Tibial nerve (tissue), 4 donors: ENCODE results near the gene SRGAP3. TPM values are rescaled to one million over a fixed set of nuclear protein-coding genes. Genes with fewer than 3 reads are reported as not detected.

ENCODE experiments used
- DNase-seq, 2 donors: peaks; one replicate each; pipeline ENCODE4 v3.0.0-alpha.2; 2019; ENCODE audit warnings: low spot score in 2 of 2
- H3K27ac ChIP-seq, 4 donors: fragments of 200-600 bp; sonication (generic) in 3 of 4; one replicate each; pipeline ENCODE4 v1.5.1; 2017 to 2019; ENCODE audit warnings: mild to moderate bottlenecking in 1 of 4
- H3K27me3 ChIP-seq, 2 donors: fragments of 200-600 bp; sonication (generic) in 1 of 2; one replicate each; pipeline versions ENCODE4 v1.5.1 to v1.6.0; 2017 to 2019
- H3K36me3 ChIP-seq, 3 donors: fragments of 200-600 bp; sonication (generic); one replicate each; pipeline ENCODE4 v1.5.1; 2018 to 2019
- H3K4me1 ChIP-seq, 4 donors: fragments of 200-600 bp; sonication (generic) in 3 of 4; one replicate each; pipeline ENCODE4 v1.5.1; 2017 to 2019
- H3K4me3 ChIP-seq, 4 donors: fragments of 200-600 bp; sonication (generic) in 3 of 4; one replicate each; pipeline ENCODE4 v1.5.1; 2017 to 2019; ENCODE audit warnings: mild to moderate bottlenecking in 1 of 4, moderate library complexity in 1 of 4
- H3K9me3 ChIP-seq, 4 donors: fragments of 200-600 bp; sonication (generic) in 3 of 4; one replicate each; pipeline ENCODE4 v1.5.1; 2017 to 2019
- CTCF ChIP-seq, 5 experiments: fragments of 200-600 bp in 3 of 5; fragments of 450-650 bp in 2 of 5; sonication (generic) in 3 of 5; IDR thresholded peaks; one replicate each; pipeline ENCODE4 v1.5.1; 2016 to 2019; ENCODE audit warnings: antibody characterized with exemption in 5 of 5, mild to moderate bottlenecking in 3 of 5, moderate library complexity in 2 of 5
- EP300 ChIP-seq, 2 donors: sonication (generic); formaldehyde crosslinking; IDR thresholded peaks; one replicate each; pipeline ENCODE4 v1.6.1; 2017; ENCODE audit warnings: antibody characterized with exemption in 2 of 2, mild to moderate bottlenecking in 1 of 2
- POLR2A ChIP-seq, 2 donors: fragments of 450-650 bp; IDR thresholded peaks; one replicate each; pipeline ENCODE4 v1.6.1; 2017; ENCODE audit warnings: antibody characterized with exemption in 2 of 2, mild to moderate bottlenecking in 2 of 2, moderate library complexity in 2 of 2
- WGBS, 2 donors: methylation state at CpG; one replicate each; pipeline ENCODE4 v1.1.5; 2018; 5-methylcytosine and 5-hydroxymethylcytosine counted together
- total RNA-seq, 4 donors: library from RNA; depleted of rRNA; stranded (reverse); fragments of >200 nt; gene quantifications; one replicate each; pipeline ENCODE4 v1.1.0, GENCODE V29; 2016

SRGAP3 gene
- total RNA-seq, 4 donors from 2014 or later: 11.7 to 18.0 (median 15.1) TPM

GRCh38 chr3:9116336-9116735 is 133.1 kb downstream of the SRGAP3 start:
- peaks cover 0 to 8% (median 0%) of the 10 kb centered on the region in 4 donors for H3K4me1 ChIP-seq
- 81% methylated on average over 3 of the region's 3 CpGs for WGBS, 2 donors
- no peak overlapping the region for H3K27ac ChIP-seq
- DNase-seq: no peak
- H3K27me3 ChIP-seq: no peaks in the 10 kb centered on the region
- H3K9me3 ChIP-seq: no peaks in the 10 kb centered on the region
- H3K4me3 ChIP-seq: no peak overlapping the region
- H3K36me3 ChIP-seq: peaks cover 0 to 21% (median 0%) of the 10 kb centered on the region in 3 donors
- TF ChIP-seq EP300 (IDR thresholded peaks at IDR 0.05) (no peak), CTCF (IDR thresholded peaks at IDR 0.05) (no peak), POLR2A (IDR thresholded peaks at IDR 0.05) (no peak)

DNA sequence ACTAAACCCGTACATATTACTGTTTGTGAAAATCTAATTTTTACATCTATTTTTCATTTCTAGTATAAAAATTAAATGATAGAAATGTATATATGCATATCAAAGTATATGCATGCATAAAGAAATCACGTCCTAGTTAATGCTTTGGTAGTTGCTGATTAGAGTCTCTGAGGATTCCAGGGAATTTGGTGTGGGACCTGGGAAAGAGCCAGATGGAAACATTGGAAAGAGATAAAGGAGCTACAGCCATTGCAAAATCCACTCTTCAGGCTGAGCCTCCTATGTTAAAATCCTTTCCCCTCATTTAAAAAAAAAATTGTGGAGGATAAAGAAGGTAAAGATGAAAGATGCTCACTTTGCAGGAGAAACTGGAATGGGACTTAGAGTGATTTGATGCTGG is 134.1 kb downstream of the SRGAP3 start:
- WGBS, 2 donors: 79 to 89% methylated on average over 2 of the region's 2 CpGs
- Histone ChIP-seq H3K27ac (no peak overlapping the region), H3K9me3 (no peaks in the 10 kb centered on the region), H3K4me1 (peaks cover 0 to 10% (median 0%) of the 10 kb centered on the region in 4 donors), H3K36me3 (peaks cover 0 to 15% (median 0%) of the 10 kb centered on the region in 3 donors), H3K4me3 (no peak overlapping the region), H3K27me3 (no peaks in the 10 kb centered on the region)
- no peak for TF ChIP-seq EP300 (IDR thresholded peaks at IDR 0.05)
- TF ChIP-seq CTCF (IDR thresholded peaks at IDR 0.05): no peak
- TF ChIP-seq POLR2A (IDR thresholded peaks at IDR 0.05): no peak
- DNase-seq: no peak

DNA sequence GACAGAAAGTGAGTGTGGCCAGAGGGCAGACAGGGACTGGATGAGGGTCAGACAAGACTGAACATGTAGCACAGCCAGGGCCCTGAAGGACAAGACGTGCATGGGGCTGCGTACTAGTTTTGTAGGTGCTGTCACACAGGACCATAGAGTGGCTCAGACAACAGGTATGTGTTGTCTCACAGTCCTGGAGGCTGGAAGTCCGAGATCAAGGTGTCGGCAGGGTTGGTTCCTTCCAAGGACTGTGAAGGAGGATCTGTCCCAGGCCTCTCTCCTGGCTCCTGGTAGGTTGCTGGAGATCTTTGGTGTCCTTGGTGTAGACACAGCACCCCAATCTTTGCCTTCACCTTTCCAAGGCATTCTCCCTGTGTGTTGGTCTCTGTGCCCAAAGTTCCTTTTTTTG is 136.4 kb downstream of the SRGAP3 start:
- H3K4me3 ChIP-seq: no peak overlapping the region
- H3K4me1 ChIP-seq: peaks cover 0 to 10% (median 0%) of the 10 kb centered on the region in 4 donors
- peaks cover 0 to 6% (median 0%) of the 10 kb centered on the region in 3 donors for H3K36me3 ChIP-seq
- WGBS, 2 donors: 91 to 95% methylated on average over 4 of the region's 4 CpGs
- no peak for DNase-seq
- TF ChIP-seq POLR2A (IDR thresholded peaks at IDR 0.05) (no peak), EP300 (IDR thresholded peaks at IDR 0.05) (no peak), CTCF (IDR thresholded peaks at IDR 0.05) (no peak)
- no peak overlapping the region for H3K27ac ChIP-seq
- H3K9me3 ChIP-seq: no peaks in the 10 kb centered on the region
- no peaks in the 10 kb centered on the region for H3K27me3 ChIP-seq

DNA sequence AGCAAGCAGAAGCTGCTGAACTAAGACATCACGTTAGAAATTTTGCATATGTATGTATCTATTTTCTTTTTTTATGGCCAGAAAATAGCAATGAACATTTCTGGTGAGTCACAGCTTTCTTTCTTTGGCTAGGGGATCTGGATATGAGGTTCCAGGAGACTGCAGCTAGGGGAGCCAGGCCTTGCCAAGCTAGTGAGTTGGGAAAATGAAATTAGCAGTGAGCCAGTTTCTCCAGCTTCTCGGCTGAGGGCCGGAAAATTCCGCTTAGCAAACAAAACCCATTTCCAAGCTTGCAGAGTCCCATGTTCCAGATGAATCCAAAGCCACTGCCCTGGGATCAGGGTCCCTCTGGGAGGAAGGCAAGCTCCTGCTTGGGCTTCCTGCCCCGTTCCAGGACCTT is 137.6 kb downstream of the SRGAP3 start:
- WGBS, 2 donors: 39 to 64% methylated on average over 5 of the region's 5 CpGs
- H3K27ac ChIP-seq: no peak overlapping the region

GRCh38 chr3:9111417-9111816 is 138.0 kb downstream of the SRGAP3 start:
- Histone ChIP-seq H3K36me3 (peaks cover 0 to 6% (median 0%) of the 10 kb centered on the region in 3 donors), H3K27ac (no peak overlapping the region), H3K9me3 (no peaks in the 10 kb centered on the region), H3K4me3 (no peak overlapping the region), H3K4me1 (peaks cover 0 to 10% (median 0%) of the 10 kb centered on the region in 4 donors), H3K27me3 (no peaks in the 10 kb centered on the region)
- TF ChIP-seq CTCF (IDR thresholded peaks at IDR 0.05) (no peak), EP300 (IDR thresholded peaks at IDR 0.05) (no peak), POLR2A (IDR thresholded peaks at IDR 0.05) (no peak)
- 78 to 94% methylated on average over 7 of the region's 7 CpGs for WGBS, 2 donors
- no peak for DNase-seq

More for the DNA sequence above, 137.6 kb downstream of the SRGAP3 start:
- H3K36me3 ChIP-seq: peaks cover 0 to 6% (median 0%) of the 10 kb centered on the region in 3 donors
- no peak overlapping the region for H3K4me3 ChIP-seq
- no peak for DNase-seq
- H3K27me3 ChIP-seq: no peaks in the 10 kb centered on the region
- no peak for TF ChIP-seq EP300 (IDR thresholded peaks at IDR 0.05)
- TF ChIP-seq CTCF (IDR thresholded peaks at IDR 0.05): no peak
- TF ChIP-seq POLR2A (IDR thresholded peaks at IDR 0.05): no peak
- H3K4me1 ChIP-seq: peaks cover 0 to 10% (median 0%) of the 10 kb centered on the region in 4 donors
- H3K9me3 ChIP-seq: no peaks in the 10 kb centered on the region
